ENCODE measurements around the gene GPR176.

GRCh38 chr15:39833515-39833981 is 86.5 kb downstream of the GPR176 start:
- TF ChIP-seq CTCF (IDR thresholded peaks at IDR 0.05) (no peak), EZH2 (IDR thresholded peaks at IDR 0.05) (no peak)

Data from neural progenitor cell (in vitro differentiated cells).